ENCODE data around the gene USP1.

USP1 gene

GRCh38 chr1:62450301-62450700 is 13.5 kb downstream of the USP1 start:
- Histone ChIP-seq H3K4me3 (ENCODE audit: low read length) (no peak overlapping the region), H3K9ac (ENCODE audit: low read depth, low read length) (no peak overlapping the region), H3K36me3 (ENCODE audit: insufficient read depth, low read depth, low read length) (peaks cover 96% of the 10 kb centered on the region), H3K27ac (ENCODE audit: low read length) (no peak overlapping the region), H3K9me3 (ENCODE audit: insufficient read depth, low read depth, low read length) (no peaks in the 10 kb centered on the region), H3K27me3 (ENCODE audit: insufficient read depth, low read length) (no peaks in the 10 kb centered on the region), H3K4me1 (ENCODE audit: insufficient read depth, low read length) (no peaks in the 10 kb centered on the region)

DNA sequence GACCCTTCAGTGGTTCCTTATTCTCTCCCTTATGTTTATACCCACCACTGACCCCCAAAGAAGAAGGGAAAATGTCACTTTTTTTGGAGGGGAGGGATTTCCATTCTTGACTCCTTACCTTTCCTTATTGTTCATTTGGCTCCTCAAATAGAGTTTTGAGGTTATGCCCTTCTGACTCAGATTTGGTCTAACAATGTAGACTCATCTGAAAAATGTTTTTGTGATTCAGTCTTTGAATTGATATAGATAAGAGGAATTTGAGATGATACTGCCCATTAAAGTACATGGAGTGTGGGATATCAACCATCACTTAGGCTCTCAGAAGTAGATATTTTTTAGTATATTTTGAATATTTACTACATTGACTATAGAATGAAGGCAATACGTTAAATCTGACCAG is 16.1 kb downstream of the USP1 start:
- H3K36me3 ChIP-seq (ENCODE audit: insufficient read depth, low read depth, low read length): peaks cover 81% of the 10 kb centered on the region
- no peaks in the 10 kb centered on the region for H3K27me3 ChIP-seq (ENCODE audit: insufficient read depth, low read length)
- H3K9ac ChIP-seq (ENCODE audit: low read depth, low read length): no peak overlapping the region
- no peak overlapping the region for H3K4me3 ChIP-seq (ENCODE audit: low read length)
- H3K9me3 ChIP-seq (ENCODE audit: insufficient read depth, low read depth, low read length): no peaks in the 10 kb centered on the region
- no peak overlapping the region for H3K27ac ChIP-seq (ENCODE audit: low read length)
- no peaks in the 10 kb centered on the region for H3K4me1 ChIP-seq (ENCODE audit: insufficient read depth, low read length)

DNA sequence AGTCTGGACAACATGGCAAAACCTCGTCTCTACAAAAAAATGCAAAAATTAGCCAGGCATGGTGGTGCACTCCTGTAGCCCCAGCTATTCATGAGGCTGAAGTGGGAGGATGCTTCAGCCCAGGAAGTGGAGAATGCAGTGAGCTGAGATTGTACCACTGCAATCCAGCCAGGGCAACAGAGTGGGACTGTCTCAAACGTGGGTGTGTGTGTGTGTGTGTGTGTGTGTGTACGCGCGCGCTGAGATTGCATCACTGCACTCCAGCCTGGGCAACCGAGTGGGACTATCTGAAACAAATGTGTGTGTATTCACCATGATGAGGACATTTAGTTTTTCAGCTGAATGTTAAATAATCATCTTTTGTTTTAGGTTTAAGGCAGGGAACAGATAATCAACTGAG is 21.1 kb downstream of the USP1 start:
- H3K4me1 ChIP-seq (ENCODE audit: insufficient read depth, low read length): no peaks in the 10 kb centered on the region
- no peak overlapping the region for H3K27ac ChIP-seq (ENCODE audit: low read length)
- no peak overlapping the region for H3K4me3 ChIP-seq (ENCODE audit: low read length)
- H3K27me3 ChIP-seq (ENCODE audit: insufficient read depth, low read length): no peaks in the 10 kb centered on the region
- no peaks in the 10 kb centered on the region for H3K9me3 ChIP-seq (ENCODE audit: insufficient read depth, low read depth, low read length)
- H3K9ac ChIP-seq (ENCODE audit: low read depth, low read length): no peak overlapping the region
- peaks cover 31% of the 10 kb centered on the region for H3K36me3 ChIP-seq (ENCODE audit: insufficient read depth, low read depth, low read length)

DNA sequence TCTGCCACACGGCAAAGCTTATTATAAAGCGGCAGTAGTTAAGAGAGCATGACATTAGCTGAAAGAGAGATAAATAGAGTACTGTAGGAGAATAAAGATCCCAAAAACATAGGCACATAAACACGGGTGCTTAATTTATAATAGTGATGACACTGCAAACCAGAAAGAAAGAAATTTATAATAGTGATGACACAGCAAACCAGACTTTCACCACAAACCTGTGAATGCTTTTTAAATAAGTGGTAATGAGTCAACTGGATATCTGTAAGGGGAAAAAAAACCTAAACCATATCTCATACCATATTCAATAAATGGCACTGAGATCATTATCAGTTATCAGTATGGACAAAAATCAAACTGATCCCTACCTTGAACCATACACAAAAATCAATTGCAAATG is 25.5 kb downstream of the USP1 start:
- H3K27ac ChIP-seq (ENCODE audit: low read length): no peak overlapping the region
- H3K9me3 ChIP-seq (ENCODE audit: insufficient read depth, low read depth, low read length): no peaks in the 10 kb centered on the region
- peaks cover 4% of the 10 kb centered on the region; the same call in 1 of the 2 replicates for H3K36me3 ChIP-seq (ENCODE audit: insufficient read depth, low read depth, low read length)
- no peaks in the 10 kb centered on the region for H3K27me3 ChIP-seq (ENCODE audit: insufficient read depth, low read length)
- no peak overlapping the region for H3K9ac ChIP-seq (ENCODE audit: low read depth, low read length)
- H3K4me1 ChIP-seq (ENCODE audit: insufficient read depth, low read length): no peaks in the 10 kb centered on the region
- no peak overlapping the region for H3K4me3 ChIP-seq (ENCODE audit: low read length)

DNA sequence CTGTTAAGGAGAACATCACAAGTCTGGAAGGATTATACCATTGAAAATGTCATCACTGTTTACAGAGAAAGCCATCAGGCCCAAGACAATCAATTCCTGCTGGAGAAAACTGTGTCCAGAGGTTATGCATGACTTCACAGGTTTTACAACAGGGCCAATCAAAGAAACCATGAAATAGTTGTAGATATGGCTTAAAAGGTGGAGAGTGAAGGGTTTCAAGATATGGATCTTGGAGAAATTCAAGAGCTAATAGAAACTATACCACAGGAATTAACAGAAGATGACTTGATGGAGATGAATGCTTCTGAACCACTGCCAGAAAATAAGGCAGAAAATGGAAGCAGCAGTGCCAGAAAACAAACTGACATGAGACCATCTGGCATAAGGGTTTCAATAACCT is 30.2 kb downstream of the USP1 start:
- H3K9me3 ChIP-seq (ENCODE audit: insufficient read depth, low read depth, low read length): no peaks in the 10 kb centered on the region
- H3K36me3 ChIP-seq (ENCODE audit: insufficient read depth, low read depth, low read length): peaks cover 23% of the 10 kb centered on the region; the same call in 1 of the 2 replicates
- H3K4me1 ChIP-seq (ENCODE audit: insufficient read depth, low read length): no peaks in the 10 kb centered on the region
- H3K27ac ChIP-seq (ENCODE audit: low read length): no peak overlapping the region
- no peak overlapping the region for H3K9ac ChIP-seq (ENCODE audit: low read depth, low read length)
- no peak overlapping the region for H3K4me3 ChIP-seq (ENCODE audit: low read length)
- H3K27me3 ChIP-seq (ENCODE audit: insufficient read depth, low read length): no peaks in the 10 kb centered on the region

DNA sequence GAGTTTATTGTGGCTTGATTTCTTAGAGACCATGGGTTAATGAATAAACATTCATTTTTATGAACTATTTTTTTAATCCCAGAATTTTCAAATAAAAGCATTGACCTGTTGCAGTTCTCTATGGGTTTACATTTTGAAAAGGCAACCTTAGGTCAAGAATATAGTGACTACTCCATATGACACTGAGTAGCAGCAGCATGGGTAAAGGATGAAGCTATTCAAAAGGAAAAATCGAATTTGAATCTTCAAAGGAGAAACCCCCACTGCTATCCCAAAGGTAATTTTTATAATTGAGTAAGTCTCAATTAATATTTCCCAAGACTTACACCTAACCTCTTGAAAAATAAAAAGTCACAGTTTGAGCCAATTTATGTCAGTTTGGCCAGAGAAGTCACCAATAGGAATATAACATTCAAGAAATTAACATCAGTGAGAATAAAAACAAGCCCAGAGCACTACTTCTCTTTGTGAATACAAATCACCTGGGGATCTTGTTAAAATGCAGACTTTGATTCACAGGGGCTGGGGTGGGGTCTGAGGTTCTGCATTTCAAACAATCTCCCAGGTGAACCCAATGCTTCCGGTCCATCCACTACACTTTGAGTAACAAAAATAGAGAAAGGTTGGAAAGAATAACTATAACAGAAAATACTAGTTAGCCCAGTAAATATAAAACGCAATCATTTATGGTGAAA is 39.8 kb downstream of the USP1 start:
- Histone ChIP-seq H3K4me3 (ENCODE audit: low read length) (peak overlapping the region; percentile 40; the same call in 1 of the 2 replicates), H3K27ac (ENCODE audit: low read length) (no peak overlapping the region), H3K27me3 (ENCODE audit: insufficient read depth, low read length) (no peaks in the 10 kb centered on the region), H3K36me3 (ENCODE audit: insufficient read depth, low read depth, low read length) (peaks cover 36% of the 10 kb centered on the region; the same call in 1 of the 2 replicates), H3K9me3 (ENCODE audit: insufficient read depth, low read depth, low read length) (no peaks in the 10 kb centered on the region), H3K4me1 (ENCODE audit: insufficient read depth, low read length) (peaks cover 18% of the 10 kb centered on the region), H3K9ac (ENCODE audit: low read depth, low read length) (no peak overlapping the region)

DNA sequence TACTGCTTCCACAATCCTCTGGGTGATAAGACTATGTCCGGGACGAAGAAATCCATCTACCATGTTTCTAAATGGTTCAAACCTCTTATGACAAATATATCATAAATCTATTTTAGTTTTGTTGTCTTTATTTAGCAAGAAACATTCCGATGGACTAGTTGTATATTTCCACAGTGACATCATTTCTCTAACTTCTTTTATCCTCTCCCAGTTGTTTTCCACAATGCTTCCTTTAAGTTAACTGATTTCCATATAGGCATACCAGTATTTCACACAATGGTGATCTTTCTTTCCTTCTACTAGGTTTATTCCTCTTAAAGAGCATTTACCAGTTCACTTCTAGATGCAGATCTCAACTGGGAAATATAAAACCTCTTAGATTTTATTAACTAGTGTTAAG is 44.8 kb downstream of the USP1 start:
- H3K9ac ChIP-seq (ENCODE audit: low read depth, low read length): no peak overlapping the region
- no peaks in the 10 kb centered on the region for H3K9me3 ChIP-seq (ENCODE audit: insufficient read depth, low read depth, low read length)
- H3K27me3 ChIP-seq (ENCODE audit: insufficient read depth, low read length): no peaks in the 10 kb centered on the region
- H3K36me3 ChIP-seq (ENCODE audit: insufficient read depth, low read depth, low read length): no peaks in the 10 kb centered on the region
- peaks cover 10% of the 10 kb centered on the region; the same call in 1 of the 2 replicates for H3K4me1 ChIP-seq (ENCODE audit: insufficient read depth, low read length)
- no peak overlapping the region for H3K27ac ChIP-seq (ENCODE audit: low read length)
- H3K4me3 ChIP-seq (ENCODE audit: low read length): no peak overlapping the region

DNA sequence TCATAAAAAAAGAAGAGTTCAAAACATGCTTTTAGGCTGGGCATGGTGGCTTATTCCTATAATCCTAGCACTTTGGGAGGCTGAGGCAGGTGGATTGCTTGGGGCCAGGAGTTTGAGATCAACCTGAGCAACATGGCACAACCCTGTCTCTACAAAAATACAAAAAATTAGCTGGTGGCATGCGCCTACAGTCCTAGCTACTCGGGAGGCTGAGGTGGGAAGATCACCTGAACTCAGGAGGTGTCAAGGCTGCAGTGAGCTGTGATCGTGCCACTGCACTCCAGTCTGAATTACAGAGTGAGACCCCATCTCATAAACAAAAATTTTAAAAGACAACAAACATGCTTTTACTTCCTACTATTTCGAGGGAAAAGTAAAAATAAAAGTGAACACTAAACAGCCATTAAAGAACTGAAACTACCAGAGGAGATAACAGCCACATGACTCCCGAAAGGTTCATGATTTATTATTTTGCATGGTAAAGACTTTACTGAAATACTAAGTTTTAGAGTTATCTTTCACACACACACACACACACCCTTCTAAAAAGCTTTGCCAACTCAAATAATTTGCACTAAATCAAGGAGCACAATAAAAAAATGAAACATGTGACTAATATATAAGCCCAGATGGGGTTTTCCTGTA is 48.1 kb downstream of the USP1 start:
- Histone ChIP-seq H3K4me3 (ENCODE audit: low read length) (no peak overlapping the region), H3K36me3 (ENCODE audit: insufficient read depth, low read depth, low read length) (no peaks in the 10 kb centered on the region), H3K9me3 (ENCODE audit: insufficient read depth, low read depth, low read length) (no peaks in the 10 kb centered on the region), H3K4me1 (ENCODE audit: insufficient read depth, low read length) (peaks cover 15% of the 10 kb centered on the region; the same call in 1 of the 2 replicates), H3K9ac (ENCODE audit: low read depth, low read length) (no peak overlapping the region), H3K27ac (ENCODE audit: low read length) (no peak overlapping the region), H3K27me3 (ENCODE audit: insufficient read depth, low read length) (no peaks in the 10 kb centered on the region)

DNA sequence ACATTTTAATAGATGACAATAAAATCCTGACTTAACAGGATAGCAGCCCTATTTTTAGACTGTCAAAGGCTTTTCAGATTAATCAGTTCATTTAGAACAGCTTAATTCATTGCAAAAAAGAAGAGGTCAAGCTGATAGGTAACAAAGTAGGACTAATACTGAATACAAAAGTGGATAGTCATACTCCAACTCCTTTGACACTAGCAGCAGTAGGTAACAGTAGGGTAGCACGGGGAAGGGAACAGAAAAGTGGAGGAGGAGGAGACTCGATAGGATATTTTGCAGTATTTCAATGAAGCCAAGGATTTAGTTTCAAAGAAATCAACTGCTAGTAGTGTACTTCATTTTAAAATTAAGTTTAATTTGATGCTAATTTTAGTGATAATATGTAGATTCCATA is 51.1 kb downstream of the USP1 start:
- Histone ChIP-seq H3K36me3 (ENCODE audit: insufficient read depth, low read depth, low read length) (peaks cover 22% of the 10 kb centered on the region; the same call in 1 of the 2 replicates), H3K27me3 (ENCODE audit: insufficient read depth, low read length) (no peaks in the 10 kb centered on the region), H3K9me3 (ENCODE audit: insufficient read depth, low read depth, low read length) (no peaks in the 10 kb centered on the region), H3K9ac (ENCODE audit: low read depth, low read length) (no peak overlapping the region), H3K4me3 (ENCODE audit: low read length) (no peak overlapping the region), H3K4me1 (ENCODE audit: insufficient read depth, low read length) (peaks cover 15% of the 10 kb centered on the region; the same call in 1 of the 2 replicates), H3K27ac (ENCODE audit: low read length) (no peak overlapping the region)

DNA sequence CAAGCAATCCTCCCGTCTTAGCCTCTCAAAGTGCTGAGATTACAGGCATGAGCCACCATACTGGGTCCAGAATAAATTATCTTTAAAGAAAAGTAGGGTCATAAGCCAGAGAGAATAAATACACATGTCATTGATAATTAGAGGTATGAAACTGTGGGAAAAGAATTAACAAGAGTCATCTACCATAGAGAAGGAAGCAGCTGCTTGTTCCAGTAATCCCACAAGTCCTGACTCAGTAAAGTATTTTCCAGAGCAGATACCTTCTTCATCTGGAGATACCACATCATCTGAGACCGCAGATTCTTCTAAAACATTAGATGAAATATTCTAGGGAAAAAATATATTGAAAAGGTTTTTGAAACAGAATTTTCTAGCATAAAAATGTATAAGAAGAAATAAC is 55.7 kb downstream of the USP1 start:
- H3K36me3 ChIP-seq (ENCODE audit: insufficient read depth, low read depth, low read length): peaks cover 36% of the 10 kb centered on the region; the same call in 1 of the 2 replicates
- no peaks in the 10 kb centered on the region for H3K27me3 ChIP-seq (ENCODE audit: insufficient read depth, low read length)
- no peak overlapping the region for H3K9ac ChIP-seq (ENCODE audit: low read depth, low read length)
- no peak overlapping the region for H3K27ac ChIP-seq (ENCODE audit: low read length)
- peaks cover 9% of the 10 kb centered on the region; the same call in 1 of the 2 replicates for H3K4me1 ChIP-seq (ENCODE audit: insufficient read depth, low read length)
- H3K9me3 ChIP-seq (ENCODE audit: insufficient read depth, low read depth, low read length): no peaks in the 10 kb centered on the region
- no peak overlapping the region for H3K4me3 ChIP-seq (ENCODE audit: low read length)

- no peak overlapping the region for H3K9ac ChIP-seq (ENCODE audit: low read depth, low read length)
- peaks cover 36% of the 10 kb centered on the region; the same call in 1 of the 2 replicates for H3K36me3 ChIP-seq (ENCODE audit: insufficient read depth, low read depth, low read length)
- no peaks in the 10 kb centered on the region for H3K9me3 ChIP-seq (ENCODE audit: insufficient read depth, low read depth, low read length)
- H3K4me3 ChIP-seq (ENCODE audit: low read length): no peak overlapping the region
- H3K4me1 ChIP-seq (ENCODE audit: insufficient read depth, low read length): peaks cover 3% of the 10 kb centered on the region; the same call in 1 of the 2 replicates
- H3K27me3 ChIP-seq (ENCODE audit: insufficient read depth, low read length): no peaks in the 10 kb centered on the region
- no peak overlapping the region for H3K27ac ChIP-seq (ENCODE audit: low read length)
These were observed 56.8 kb downstream of the USP1 start for GRCh38 chr1:62493656-62494055.

DNA sequence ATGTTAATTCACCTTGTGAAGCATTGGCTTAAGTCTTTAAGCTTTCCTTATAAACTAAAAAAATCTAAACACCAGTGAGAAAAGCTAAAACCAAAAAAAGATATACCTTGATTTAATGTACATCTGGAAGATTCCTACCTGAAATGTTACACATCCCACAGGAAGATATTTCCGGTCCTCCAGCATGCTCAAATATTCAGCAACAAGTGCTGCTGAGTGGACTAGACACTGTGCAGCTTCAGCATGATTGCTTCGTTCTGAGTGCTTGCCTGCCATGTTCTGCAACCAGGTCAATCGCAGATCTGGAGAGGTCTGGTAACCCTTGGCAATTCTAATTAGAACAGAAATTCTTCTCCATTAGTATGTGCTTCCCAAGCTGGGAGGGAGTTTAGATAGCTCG is 57.3 kb downstream of the USP1 start:
- peaks cover 3% of the 10 kb centered on the region; the same call in 1 of the 2 replicates for H3K4me1 ChIP-seq (ENCODE audit: insufficient read depth, low read length)
- H3K9me3 ChIP-seq (ENCODE audit: insufficient read depth, low read depth, low read length): no peaks in the 10 kb centered on the region
- H3K36me3 ChIP-seq (ENCODE audit: insufficient read depth, low read depth, low read length): peaks cover 36% of the 10 kb centered on the region; the same call in 1 of the 2 replicates
- no peak overlapping the region for H3K9ac ChIP-seq (ENCODE audit: low read depth, low read length)
- no peaks in the 10 kb centered on the region for H3K27me3 ChIP-seq (ENCODE audit: insufficient read depth, low read length)
- H3K4me3 ChIP-seq (ENCODE audit: low read length): no peak overlapping the region
- H3K27ac ChIP-seq (ENCODE audit: low read length): no peak overlapping the region
